ENCODE measurements around the gene TMEM205.
"Not testable (repeated sequence)": the region's sequence is repeated elsewhere in the genome, so short reads cannot be mapped to it uniquely, and the experiment has no call there.

TMEM205 gene

DNA sequence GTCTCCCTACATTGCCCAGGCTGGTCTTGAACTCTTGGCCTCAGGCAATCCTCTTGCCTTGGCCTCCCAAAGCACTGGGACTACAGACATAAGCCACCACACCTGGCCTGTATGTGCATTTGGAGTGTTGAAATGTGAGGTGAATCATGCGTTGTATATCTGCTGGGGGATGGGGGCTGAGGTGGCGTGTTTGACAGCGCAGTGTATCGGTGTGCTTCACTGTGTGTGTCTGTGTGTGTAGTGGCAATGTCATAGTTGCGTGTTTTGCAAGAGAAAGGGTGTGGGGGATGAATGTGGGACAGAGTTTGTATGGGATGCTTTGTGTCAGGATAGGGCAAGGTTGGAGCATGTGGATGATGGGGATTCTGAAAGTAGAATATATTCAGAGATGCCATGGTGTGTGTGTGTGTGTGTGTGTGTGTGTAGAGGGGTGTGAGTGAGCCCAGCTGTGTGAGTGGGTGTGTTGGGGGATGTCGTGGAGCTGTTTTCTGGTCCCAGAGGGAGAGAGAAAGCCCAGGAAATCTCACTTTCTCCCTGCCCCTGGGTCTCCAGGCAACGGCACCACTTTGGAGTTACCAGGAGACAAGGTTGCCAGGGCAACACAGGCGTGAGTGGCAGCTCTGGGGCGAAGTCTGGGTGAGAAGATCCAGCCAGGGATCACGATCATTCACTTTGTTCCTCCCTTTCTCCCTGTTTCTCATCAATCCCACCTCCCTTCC, 27.3 kb upstream of the TMEM205 start:
- no peak for DNase-seq (ENCODE audit: low read depth in 2 of 2)

DNA sequence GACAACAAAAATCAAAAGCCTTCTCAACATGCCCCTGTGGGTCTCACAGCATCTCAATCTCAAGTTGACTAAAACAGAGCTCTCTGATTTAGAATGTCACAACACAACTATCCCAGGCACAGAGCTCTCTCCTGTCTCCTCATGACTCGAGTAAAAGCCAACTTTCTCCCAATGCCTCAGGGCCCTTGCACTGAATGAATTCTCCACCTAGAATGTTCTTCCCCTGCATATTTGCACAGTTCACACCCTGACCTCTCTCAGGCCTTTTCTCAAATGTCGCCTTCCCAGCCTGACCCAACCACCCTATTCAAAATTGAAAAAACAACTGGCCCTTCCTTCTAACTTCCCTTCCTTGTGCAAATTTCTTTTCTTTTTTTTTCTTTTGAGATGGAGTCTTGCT, 24.7 kb upstream of the TMEM205 start:
- DNase-seq (ENCODE audit: low read depth in 2 of 2), result no peak

DNA sequence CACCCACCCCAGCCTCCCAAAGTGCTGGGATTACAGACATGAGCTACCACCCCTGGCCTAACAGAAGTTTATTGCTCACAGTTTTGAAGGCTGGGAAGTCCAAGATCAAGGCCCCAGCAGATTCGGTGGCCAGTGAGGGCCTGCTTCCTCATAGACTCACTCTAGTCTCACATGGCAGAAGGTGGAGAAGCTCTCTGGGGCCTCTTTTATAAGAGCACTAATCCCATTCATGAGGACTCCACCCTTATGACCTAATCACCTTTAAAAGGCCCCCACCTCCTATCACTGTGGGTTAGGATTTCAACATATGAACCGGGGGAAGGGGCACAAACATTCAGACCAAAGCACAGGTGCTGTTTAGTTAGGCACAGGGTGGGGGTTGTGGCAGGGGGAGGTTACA, 21.5 kb upstream of the TMEM205 start:
- DNase-seq (ENCODE audit: low read depth in 2 of 2), result no peak

DNA sequence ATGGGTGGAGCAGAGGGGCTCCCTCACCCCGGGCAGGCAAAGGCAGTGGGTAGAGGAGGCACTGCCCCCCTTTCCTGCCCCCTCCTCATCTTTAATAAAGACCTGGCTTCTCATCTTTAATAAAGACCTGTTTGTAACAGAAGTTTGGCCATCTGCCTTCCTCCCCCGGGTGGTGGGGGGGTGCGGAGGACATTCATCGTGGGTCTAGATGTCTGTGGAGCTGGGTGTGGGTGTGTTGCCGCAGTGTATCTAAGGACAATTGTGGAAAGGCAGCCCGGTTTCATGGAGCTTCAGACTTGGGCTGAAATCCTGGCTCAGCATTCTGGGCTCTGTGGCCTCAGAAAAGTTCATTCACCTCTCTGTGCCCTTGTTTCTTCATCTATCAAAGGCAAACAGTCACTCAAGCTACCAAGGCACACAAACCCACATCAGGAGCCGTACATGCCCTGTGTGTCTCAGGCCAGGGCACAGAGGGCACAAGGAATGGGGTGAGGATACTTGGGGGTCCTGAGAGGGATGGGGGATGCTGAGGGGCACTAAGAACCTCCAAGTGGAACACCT, 19.6 kb upstream of the TMEM205 start:
- no peak for DNase-seq (ENCODE audit: low read depth in 2 of 2)

DNA sequence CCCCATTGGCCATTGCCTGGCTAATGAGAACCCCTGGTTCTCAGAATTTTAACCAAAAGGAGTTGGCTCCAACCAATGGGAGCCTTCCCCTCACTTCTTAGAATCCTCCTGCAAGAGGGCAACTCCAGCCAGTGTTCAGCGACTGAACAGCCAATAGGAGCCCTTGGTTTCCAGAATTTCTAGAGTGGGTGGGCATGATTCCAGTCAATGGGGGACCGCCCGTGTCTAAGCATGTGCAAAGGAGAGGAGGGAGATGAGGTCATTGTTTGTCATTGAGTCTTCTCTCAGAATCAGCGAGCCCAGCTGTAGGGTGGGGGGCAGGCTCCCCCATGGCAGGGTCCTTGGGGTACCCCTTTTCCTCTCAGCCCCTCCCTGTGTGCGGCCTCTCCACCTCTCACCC, 18.9 kb upstream of the TMEM205 start:
- DNase-seq (ENCODE audit: low read depth in 2 of 2), result no peak

DNA sequence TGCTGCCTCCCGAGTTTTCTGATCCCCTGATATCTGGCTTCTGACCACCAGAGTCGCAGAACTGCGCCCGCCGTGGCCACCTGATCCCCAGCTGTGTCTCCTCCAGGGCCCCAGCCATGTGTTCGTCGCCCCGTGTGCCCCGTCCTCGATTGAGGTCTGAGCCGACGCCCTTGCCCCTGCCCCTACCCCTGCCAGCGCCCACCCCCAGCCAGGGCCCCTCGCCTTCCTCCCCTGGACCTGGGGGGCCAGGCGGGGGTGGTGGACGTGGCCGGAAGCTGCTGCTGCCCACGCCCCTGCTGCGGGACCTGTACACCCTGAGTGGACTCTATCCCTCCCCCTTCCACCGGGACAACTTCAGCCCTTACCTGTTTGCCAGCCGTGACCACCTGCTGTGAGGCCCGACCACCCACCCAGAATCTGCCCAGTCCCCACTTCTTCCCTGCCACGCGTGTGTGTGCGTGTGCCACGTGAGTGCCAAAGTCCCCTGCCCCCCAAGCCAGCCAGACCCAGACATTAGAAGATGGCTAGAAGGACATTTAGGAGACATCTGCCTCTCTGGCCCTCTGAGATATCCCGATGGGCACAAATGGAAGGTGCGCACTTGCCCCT, 18.3 kb upstream of the TMEM205 start:
- DNase-seq (ENCODE audit: low read depth in 2 of 2), result no peak

DNA sequence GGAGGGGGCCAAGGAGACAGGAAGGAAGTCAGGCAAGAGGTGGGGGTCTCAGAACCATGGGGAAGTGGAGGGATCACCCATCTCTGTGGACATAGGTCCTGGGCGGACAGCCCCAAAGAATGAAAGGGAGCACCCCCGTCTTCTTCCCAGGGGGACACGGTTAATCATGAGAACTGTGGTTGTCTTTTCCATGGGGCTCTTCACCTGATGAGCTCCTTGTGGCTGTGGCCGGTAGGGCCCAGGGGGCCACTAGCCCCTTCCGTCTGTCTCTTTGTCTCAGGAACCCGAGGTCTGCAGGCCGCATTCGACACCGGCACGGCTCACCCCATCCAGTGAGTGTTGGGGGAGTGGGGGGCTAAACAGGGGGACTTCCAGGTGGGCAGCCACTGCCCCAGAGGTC, 17.8 kb upstream of the TMEM205 start:
- DNase-seq (ENCODE audit: low read depth in 2 of 2), result no peak

DNA sequence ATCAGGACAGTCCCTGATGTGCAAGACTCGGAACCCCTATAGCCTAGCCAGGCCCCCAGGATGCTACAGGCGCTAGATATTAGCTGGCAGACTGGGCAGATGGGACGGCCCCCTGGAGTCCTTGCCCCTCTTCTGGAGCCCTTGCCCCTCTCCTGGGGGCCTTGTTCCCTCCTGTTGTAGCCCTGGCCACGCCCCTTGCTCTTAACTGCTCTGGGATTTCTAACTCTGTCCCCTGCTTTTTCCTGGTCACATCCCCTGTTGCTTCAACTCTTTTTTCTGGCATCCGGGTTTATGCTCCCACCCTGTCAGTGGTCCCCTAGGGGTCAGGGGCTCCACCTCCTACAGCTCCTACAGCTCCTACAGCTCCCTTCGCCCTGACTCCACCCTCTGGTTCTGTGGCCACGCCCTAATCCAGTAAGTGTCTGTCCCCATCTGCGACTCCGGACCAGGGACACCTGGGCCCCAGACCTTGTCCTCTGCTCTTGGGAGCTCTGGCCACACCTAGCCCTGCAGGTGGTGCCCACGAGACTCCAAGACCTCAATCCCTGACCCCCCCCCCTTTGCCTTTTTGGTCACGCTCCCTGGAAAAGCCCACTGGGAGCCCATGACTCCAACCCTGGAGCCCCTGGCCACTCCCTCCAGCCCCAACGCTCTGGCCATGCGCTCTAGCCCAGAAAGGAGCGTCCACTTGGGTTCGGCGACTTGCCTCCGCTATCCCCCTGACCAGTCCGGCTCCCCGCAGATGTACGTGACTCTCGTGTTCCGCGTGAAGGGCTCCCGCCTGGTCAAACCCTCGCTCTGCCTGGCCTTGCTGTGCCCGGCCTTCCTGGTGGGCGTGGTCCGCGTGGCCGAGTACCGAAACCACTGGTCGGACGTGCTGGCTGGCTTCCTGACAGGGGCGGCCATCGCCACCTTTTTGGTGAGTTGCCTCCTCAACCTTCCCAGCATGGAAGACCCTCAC, 16.0 kb upstream of the TMEM205 start:
- DNase-seq (ENCODE audit: low read depth in 2 of 2), result no peak

DNA sequence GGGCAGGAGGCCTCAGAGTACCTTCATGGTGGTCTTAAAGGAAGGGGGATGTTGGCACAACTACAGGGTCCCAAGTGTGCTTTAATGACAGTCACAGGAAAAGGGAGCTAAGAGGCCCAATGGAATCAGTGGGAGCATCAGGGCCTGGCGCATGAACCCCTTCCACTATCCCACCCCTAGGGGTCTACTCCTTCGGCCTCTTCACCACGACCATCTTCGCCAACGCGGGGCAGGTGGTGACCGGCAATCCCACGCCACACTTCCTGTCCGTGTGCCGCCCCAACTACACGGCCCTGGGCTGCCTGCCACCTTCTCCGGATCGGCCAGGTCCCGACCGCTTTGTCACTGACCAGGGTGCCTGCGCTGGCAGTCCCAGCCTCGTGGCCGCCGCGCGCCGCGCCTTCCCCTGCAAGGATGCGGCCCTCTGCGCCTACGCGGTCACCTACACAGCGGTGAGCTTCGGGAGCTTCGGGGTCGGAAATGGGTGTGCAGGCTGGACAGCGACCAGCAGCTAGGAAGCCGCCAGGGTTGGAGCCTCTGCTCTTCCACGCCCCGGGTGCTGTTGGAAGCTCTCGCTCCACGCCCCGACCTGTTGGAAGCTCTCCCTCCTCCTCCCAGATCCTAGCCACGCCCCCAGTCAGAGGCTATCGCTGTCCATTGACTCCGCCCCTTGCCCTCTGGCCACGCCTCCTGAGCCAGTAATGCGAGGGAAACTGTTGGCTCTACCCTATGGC, 15.1 kb upstream of the TMEM205 start:
- no peak for DNase-seq (ENCODE audit: low read depth in 2 of 2)

DNA sequence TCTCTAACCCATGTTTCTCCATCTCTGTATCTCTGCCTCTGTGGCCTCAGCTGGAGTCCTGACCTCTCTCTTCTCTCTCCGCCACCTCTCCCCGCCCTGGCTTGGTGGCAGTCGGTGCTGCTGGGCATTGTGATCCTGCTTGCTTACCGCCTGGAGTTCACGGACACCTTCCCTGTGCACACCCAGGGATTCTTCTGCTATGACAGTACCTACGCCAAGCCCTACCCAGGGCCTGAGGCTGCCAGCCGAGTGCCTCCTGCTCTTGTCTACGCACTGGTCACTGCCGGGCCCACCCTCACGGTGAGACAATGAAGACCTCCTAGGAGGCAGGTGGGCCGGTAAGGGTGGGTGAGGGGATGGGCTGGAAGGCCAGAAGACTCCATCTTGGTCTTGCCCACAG, 13.4 kb upstream of the TMEM205 start:
- no peak for DNase-seq (ENCODE audit: low read depth in 2 of 2)

DNA sequence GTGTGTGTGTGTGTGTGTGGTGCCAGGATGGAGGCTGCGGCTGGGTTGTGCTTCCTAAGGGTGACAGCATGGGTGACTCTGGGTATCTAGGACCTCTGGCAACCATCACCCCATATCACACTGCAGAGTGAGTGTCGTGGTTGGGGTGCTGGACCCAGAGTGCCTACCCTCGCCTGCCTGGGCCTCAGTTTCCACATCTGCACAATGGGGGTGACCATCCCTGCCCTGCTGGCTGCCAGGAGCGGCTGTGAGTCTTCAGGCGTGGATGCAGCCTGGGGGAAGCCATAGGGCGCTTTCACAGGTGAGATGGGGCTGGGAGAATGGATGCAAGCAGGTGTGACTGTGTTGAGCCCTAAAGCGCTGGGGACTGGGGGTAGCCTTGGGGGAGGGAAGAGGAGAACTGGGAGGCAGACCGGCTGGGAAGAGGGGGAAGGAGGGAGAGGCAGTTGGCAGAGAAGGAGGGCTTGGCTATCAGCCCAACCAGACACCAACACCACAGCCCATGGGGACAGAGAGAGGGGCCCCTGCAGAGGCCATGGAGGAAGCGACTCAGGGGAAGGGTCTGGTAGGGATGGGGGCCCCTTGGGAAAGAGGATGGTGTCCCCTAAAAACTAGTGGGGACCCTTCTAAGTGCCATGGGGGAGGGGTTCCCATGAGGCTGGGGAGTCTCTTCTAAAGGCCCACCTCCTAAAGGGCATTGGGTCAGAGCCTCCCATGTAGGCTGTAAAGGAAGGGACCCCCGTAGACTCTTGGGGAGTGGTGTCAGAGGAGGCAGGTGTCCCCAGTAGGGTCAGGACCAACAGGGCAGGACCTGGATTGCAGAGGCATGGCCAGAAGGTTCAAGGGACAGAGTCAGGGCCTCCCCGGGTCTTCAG, 10.8 kb upstream of the TMEM205 start:
- no peak for DNase-seq (ENCODE audit: low read depth in 2 of 2)

DNA sequence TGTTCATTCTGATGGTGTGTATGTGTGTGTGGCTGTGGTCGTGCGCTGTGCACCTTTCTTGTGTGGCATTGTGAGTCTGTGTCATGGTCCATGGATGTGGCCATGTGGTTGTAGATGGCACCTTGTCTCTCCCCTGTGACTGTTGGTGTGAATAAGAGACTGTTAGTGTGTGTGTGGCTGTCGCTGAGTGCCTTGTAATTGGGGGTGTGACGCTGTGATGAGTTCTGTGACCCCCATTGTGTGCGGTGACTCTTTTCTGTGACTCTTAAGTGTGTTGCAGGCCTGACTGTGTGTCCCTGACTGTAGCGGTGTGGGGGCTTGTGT, 10.0 kb upstream of the TMEM205 start:
- DNase-seq (ENCODE audit: low read depth in 2 of 2), result no peak

DNA sequence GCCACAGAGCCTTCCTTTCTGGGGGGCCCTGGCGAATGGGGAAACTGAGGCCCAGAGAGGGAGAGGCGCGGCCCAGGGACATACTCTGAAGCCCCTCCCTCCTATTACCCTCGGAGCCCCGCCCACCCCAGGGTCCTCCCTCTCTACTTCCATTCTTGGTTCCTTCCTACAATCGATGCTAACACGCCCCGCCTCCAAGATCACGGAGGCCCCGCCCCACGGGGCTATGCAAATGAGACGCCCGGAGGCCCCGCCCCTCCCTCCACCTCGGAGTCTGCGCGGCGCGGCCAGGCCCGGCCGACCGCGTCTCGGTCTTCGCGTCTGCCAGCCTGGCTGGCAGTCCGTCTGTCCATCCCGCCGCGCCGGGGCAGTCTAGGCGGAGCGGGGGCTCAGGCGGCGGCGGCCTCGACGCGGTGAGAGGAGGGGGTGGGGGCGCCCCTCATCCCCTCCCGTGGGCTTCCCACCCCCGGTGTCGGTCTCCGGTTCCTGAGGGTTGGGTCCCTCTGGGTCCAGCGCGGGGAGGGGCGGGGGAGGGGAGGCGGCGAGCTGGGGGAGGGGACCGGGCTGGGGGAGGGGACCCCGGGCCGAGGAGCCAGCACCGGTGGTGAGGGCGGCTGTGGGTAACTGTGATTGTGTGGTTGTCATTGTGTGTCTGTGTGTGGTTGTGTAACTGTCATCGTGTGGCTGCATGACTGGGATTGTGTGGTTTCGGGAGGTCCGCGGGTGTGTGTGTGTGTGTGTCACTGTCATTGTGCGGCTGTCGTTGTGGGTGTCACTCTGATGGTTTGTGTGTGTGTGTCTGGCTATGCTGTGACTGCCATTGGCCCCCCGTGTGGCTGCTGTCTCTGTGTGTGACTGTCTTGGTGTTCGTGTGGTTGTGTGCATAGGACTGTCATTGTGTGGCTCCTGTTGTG, 9.3 kb upstream of the TMEM205 start, which contains the start of gene PLPPR2:
Gene PLPPR2 (plus strand): TSS at position 273 of the 914 bp plus-strand sequence. CDS start 2,242 bp downstream, outside the sequence.
- DNase-seq (ENCODE audit: low read depth in 2 of 2), result peak; percentile 76 to 86

DNA sequence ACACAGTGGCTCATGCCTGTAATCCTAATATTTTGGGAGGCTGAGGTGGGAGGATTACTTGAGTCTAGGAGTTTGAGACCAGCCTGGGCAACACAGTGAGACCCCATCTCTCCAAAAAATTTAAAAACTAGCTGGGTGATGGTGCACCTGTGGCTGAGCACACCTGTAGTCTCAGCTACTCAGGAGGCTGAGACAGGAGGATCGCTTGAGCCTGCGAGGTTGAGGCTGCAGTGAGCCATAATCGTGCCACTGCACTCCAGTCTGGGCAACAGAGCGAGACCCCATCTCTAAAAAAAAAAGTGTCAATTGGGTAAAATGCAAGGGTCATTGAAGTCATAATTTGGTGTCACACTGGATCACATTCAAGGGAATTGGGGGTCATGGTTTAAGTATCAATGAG, 8.0 kb upstream of the TMEM205 start:
- DNase-seq (ENCODE audit: low read depth in 2 of 2), result not testable (repeated sequence)

DNA sequence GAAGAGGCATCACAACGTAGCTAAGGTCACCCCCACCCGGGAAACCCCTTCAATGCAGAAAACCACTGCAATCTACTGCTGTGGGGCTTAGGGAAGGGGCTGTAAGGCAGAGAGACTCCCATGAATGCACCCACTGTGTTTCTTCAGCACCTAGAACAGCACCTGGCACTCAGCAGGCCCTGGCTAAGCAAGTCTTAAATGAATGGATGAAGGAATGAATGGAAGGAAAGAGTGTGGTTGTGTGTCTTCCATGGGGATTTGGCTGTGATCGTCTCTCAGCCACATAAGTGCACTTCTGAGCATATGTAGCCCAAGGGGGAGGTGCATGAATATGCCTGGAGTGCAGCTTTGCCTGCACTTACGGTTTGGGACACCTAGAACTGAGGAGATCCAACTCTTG, 3.1 kb upstream of the TMEM205 start:
- no peak for DNase-seq (ENCODE audit: low read depth in 2 of 2)

DNA sequence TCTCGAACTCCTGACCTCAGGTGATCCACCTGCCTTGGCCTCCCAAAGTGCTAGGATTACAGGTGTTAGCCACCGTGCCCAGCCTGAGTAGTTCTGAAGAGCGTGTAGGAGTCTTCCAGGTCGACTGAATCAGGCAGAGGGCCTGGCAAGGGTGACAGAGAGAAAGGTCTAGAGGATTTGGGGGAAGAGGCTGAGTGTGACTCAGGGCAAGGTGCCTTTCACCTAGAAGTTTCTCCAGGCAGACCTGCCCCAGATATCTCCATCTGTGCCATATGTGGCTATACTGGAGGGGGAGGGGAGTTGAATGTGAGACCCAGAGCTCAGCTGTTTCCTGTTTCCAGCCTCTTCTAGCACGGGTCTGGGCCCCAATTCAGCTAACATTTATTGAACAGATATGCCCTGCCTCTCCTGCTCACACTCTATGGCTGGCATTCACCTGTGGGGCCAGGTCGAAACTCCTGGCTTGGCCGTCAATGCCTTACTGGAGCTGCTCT, 1.5 kb upstream of the TMEM205 start:
- DNase-seq (ENCODE audit: low read depth in 2 of 2), result no peak

DNA sequence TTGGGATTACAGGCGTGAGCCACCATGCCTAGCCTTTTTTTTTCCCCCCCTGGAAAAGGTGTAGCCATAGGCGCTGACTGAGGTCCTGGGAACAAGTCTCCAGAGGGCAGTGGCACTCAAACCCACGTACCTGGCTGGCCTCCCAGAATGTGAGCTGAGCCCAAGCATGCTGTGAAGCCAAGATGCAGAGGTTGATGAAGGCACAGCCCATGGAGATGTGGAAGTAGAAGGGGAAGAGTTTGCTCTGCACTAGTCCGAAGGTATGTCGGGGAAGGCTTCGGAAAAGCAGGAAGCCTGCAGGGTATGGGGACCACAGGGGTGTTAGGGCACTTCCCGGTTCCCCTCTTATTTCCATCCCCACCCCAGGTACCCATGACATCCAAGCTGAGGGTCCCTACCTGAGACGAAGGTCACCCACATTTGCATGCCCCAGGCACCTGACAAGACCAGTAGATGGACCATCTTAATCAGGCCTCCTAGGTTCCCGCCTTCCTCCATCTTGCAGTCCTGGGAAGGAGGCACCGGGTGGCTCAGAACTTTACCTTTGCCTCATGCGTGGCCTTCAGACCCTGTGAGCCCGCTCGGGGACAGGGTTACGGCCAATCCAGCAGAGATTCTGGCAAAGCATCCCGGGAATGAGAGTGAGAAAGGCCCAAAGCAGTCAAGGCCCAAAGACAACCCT, 805 bp downstream of the TMEM205 start:
- no peak for DNase-seq (ENCODE audit: low read depth in 2 of 2)

DNA sequence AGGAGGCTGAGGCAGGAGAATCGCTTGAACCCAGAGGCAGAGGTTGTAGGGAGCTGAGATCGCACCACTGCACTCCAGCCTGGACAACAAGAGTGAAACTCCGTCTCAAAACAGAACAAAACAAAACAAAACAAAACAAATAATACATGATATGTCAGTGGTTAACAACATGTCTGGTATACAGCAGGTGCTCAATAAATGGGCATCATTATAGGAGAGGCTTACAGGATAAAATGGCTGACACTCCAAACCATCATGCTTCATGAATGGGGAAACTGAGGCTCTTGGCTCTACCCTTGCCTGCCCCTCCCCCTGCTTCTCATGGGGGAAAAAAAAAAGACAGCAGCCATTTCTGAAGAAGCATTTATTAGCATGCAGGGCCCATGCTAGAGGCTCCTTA, 3.6 kb downstream of the TMEM205 start:
- DNase-seq (ENCODE audit: low read depth in 2 of 2), result no peak

DNA sequence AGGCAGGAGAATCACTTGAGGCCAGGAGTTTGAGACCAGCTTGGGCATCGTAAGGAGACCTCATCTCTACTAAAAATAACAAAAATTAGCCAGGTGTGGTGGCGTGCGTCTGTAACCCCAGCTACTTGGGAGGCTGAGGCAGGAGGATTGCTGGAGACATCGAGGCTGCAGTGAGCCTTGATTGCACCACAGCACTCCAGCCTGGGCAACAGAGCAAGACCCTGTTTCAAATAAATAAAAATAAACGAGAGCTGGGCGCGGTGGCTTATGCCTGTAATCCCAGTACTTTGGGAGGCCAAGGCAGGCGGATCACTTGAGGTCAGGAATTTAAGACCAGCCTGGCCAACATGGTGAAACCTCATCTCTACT, 6.0 kb downstream of the TMEM205 start:
- not testable (repeated sequence) for DNase-seq (ENCODE audit: low read depth in 2 of 2)
